ENCODE data around the gene TEX54. TPM values are rescaled to one million over a fixed set of nuclear protein-coding genes. Genes with fewer than 3 reads are reported as not detected.

The TEX54 gene
- total and polyA plus RNA-seq, 2 of the 13 experiments (the other 11 are each of a cell fraction or from before 2014, with no cell fraction given) = not detected

- TF ChIP-seq DPF2 (CRISPR knock-in tag; IDR thresholded peaks at IDR 0.05; ENCODE audit: borderline replicate concordance, low read depth) (no peak), NR2F6 (IDR thresholded peaks at IDR 0.05) (no peak), NR2F6 (CRISPR knock-in tag; IDR thresholded peaks at IDR 0.05) (no peak; the same call in 1 of the 2 replicates), ZMYM4 (CRISPR knock-in tag; IDR thresholded peaks at IDR 0.05) (peak; percentile 95), ZBTB25 (CRISPR knock-in tag; IDR thresholded peaks at IDR 0.05) (peak; percentile 32; the same call in 1 of the 2 replicates), ZNF318 (CRISPR knock-in tag; IDR thresholded peaks at IDR 0.05) (peak; percentile 81; the same call in 1 of the 2 replicates), ATF2 (CRISPR knock-in tag; IDR thresholded peaks at IDR 0.05) (peak; percentile 84), ZFP41 (CRISPR knock-in tag; IDR thresholded peaks at IDR 0.05; ENCODE audit: borderline replicate concordance) (peak; percentile 46; the same call in 1 of the 2 replicates), TCF7 (IDR thresholded peaks at IDR 0.05; ENCODE audit: low read depth) (no peak)
Measured at GRCh38 chr11:62855571-62856332, 23.1 kb upstream of the TEX54 start (continued).
